ENCODE measurements around the gene ALG12. TPM values are rescaled to one million over a fixed set of nuclear protein-coding genes. Genes with fewer than 3 reads are reported as not detected.

ALG12 gene
- total and polyA plus RNA-seq, 2 experiments from 2014 or later = 18.7 to 23.3 TPM

- TF ChIP-seq ZNF462 (CRISPR knock-in tag; IDR thresholded peaks at IDR 0.05) = no peak
Measured at GRCh38 chr22:49903322-49904039, 14.8 kb downstream of the ALG12 start (continued).

- Histone ChIP-seq H2AFZ (no peak overlapping the region), H4K20me1 (replicated peaks; ENCODE audit: insufficient read depth) (no peaks in the 10 kb centered on the region), H3K36me3 (ENCODE audit: insufficient read depth) (no peaks in the 10 kb centered on the region), H3K9me2 (ENCODE audit: insufficient read depth) (no peaks in the 10 kb centered on the region), H3K79me2 (replicated peaks; ENCODE audit: insufficient read depth) (no peaks in the 10 kb centered on the region), H3K4me2 (no peak overlapping the region), H3F3A (replicated peaks; ENCODE audit: low read depth) (peaks cover 21% of the 10 kb centered on the region), H3K4me3 (no peak overlapping the region), H3K27me3 (ENCODE audit: insufficient read depth) (no peaks in the 10 kb centered on the region), H3K27ac (ENCODE audit: low read depth) (no peak overlapping the region), H3K4me1 (ENCODE audit: insufficient read depth) (no peaks in the 10 kb centered on the region)
- no peak overlapping the region for H3K27ac Mint-ChIP-seq
- no peak overlapping the region for H3K4me3 Mint-ChIP-seq
- DNase-seq (ENCODE audit: low spot score) (no peak), ATAC-seq (no peak)
- peaks cover 64% of the 10 kb centered on the region for H3K36me3 Mint-ChIP-seq (ENCODE audit: low read depth)
- H3K27me3 Mint-ChIP-seq (ENCODE audit: insufficient read depth, low read depth, poor library complexity) = peaks cover 7% of the 10 kb centered on the region
- H3K9me3 Mint-ChIP-seq = peaks cover 21% of the 10 kb centered on the region
- 0 out of 3 replicates have a peak, but pooled peaks cover 3% of the 10 kb centered on the region for H3K4me1 Mint-ChIP-seq
- TF ChIP-seq NANOG (IDR thresholded peaks at IDR 0.05; ENCODE audit: borderline replicate concordance) = no peak
- no peak for TF ChIP-seq JUNB (IDR thresholded peaks at IDR 0.05; ENCODE audit: unreplicated experiment)
- TF ChIP-seq, protein P1, sequence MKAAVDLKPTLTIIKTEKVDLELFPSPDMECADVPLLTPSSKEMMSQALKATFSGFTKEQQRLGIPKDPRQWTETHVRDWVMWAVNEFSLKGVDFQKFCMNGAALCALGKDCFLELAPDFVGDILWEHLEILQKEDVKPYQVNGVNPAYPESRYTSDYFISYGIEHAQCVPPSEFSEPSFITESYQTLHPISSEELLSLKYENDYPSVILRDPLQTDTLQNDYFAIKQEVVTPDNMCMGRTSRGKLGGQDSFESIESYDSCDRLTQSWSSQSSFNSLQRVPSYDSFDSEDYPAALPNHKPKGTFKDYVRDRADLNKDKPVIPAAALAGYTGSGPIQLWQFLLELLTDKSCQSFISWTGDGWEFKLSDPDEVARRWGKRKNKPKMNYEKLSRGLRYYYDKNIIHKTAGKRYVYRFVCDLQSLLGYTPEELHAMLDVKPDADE (IDR thresholded peaks at IDR 0.05) = no peak
- TF ChIP-seq ZNF462 (CRISPR knock-in tag; IDR thresholded peaks at IDR 0.05) = no peak
- no peak for TF ChIP-seq POLR2AphosphoS5 (IDR thresholded peaks at IDR 0.05; ENCODE audit: low read depth)
- TF ChIP-seq EZH2phosphoT487 (IDR thresholded peaks at IDR 0.05; ENCODE audit: unreplicated experiment) = no peak
- no peak for TF ChIP-seq CREB1 (CRISPR knock-in tag; IDR thresholded peaks at IDR 0.05; ENCODE audit: low read depth)
Measured at GRCh38 chr22:49901457-49901856, 16.8 kb downstream of the ALG12 start.

Data from GM23338 (cell line).